Pancreas (tissue), 10 donors: ENCODE results near the gene BCAS1. TPM values are rescaled to one million over a fixed set of nuclear protein-coding genes. Genes with fewer than 3 reads are reported as not detected.
A peak's percentile ranks its signal among the peaks of the same experiment; 100 is the strongest.

ENCODE experiments used
- ATAC-seq, 4 donors: fragments of 200-7000 bp; cut with Tn5 transposase; one replicate each; pipeline versions ENCODE4 v1.8.0 to v1.9.1; 2020; ENCODE audit warnings: mild to moderate bottlenecking in 4 of 4, moderate library complexity in 4 of 4
- DNase-seq, 6 donors: peaks; one replicate each; pipeline ENCODE4 v3.0.0-alpha.2; 2020
- FAIRE-seq: peaks from 2 replicates; lab custom pipeline; 2012; peaks lifted over from hg19 to GRCh38; lab: Jason Lieb, UNC
- H3K27ac ChIP-seq, 4 donors: fragments of 200-600 bp; sonication (generic); 1 replicate in 3 of 4; 2 replicates in 1 of 4; pipeline versions ENCODE4 v1.5.0 to v1.8.0; 2020
- H3K27me3 ChIP-seq, 4 donors: fragments of 200-600 bp; one replicate each; pipeline ENCODE4 v1.8.0; 2021
- H3K36me3 ChIP-seq, 3 donors: fragments of 200-600 bp; sonication (generic) in 1 of 3; one replicate each; pipeline versions ENCODE4 v1.5.0 to v1.8.0; 2020 to 2021
- H3K4me1 ChIP-seq, 3 donors: fragments of 200-600 bp; one replicate each; pipeline ENCODE4 v1.8.0; 2021
- H3K4me3 ChIP-seq, 4 donors: fragments of 200-600 bp; sonication (generic) in 2 of 4; one replicate each; pipeline versions ENCODE4 v1.5.0 to v1.8.0; 2020 to 2021
- H3K9me3 ChIP-seq, 4 donors: fragments of 200-600 bp; one replicate each; pipeline ENCODE4 v1.8.0; 2021
- CTCF ChIP-seq, 4 donors: fragments of 200-600 bp; sonication (generic) in 3 of 4; IDR thresholded peaks; one replicate each; pipeline versions ENCODE4 v1.5.0 to v1.8.0; 2021; ENCODE audit warnings: antibody characterized with exemption in 4 of 4
- WGBS, 2 donors: extraction: QIAGEN DNeasy Blood & Tissue Kit; methylation state at CpG; one replicate each; pipeline ENCODE4 v1.1.7; 2013; 5-methylcytosine and 5-hydroxymethylcytosine counted together
- intact Hi-C, 3 donors: fragments of 100-400 bp; cut with DNase I; formaldehyde crosslinking; loops; one replicate each; pipeline versions ENCODE4 v1.11.1 to v1.14.2; 2022
- polyA plus RNA-seq, 2 donors: library from polyadenylated mRNA; stranded (reverse); fragments of 200-250 nt; gene quantifications; one replicate each; pipeline ENCODE4 v1.2.3, GENCODE V29; 2013
- total RNA-seq, 6 donors: library from RNA; stranded (reverse); fragmentation: NEBNext Ultra II Directional in 4 of 6; extraction: Animal tissue kit (Norgen Biotek cat#: 25700) in 4 of 6; gene quantifications; one replicate each; pipeline versions ENCODE4 v1.2.1 to v1.2.4, GENCODE V29; 2021 to 2023
- donor health status: healthy with polysubstance abuse.
- donor health status: DM: no; HTN: no; CAD: no; lungs with moderate emphysema.
- donor health status: DM: no; HTN: no; CAD: no.
- donor health status: control.
- donor health status: control.
- donor health status: Bipolar disorder and iron deficiency.
- donor health status: DM: yes; HTN: yes; CAD: no.
- donor health status: DM: no; HTN: no; CAD: no.
- donor health status: DM: no; HTN: no; CAD: no.
- donor health status: DM: yes; HTN: yes; CAD: no.

The BCAS1 gene
- total and polyA plus RNA-seq, 8 donors: 0.20 to 0.85 (median 0.61) TPM

GRCh38 chr20:53939190-53939571, 131.2 kb downstream of the BCAS1 start:
- intact Hi-C loops: no loop called here
- FAIRE-seq (no peak), DNase-seq (no peak), ATAC-seq (no peak)
- no peaks in the 10 kb centered on the region for H3K27me3 ChIP-seq
- no peaks in the 10 kb centered on the region for H3K9me3 ChIP-seq
- no peak for TF ChIP-seq CTCF (IDR thresholded peaks at IDR 0.05)
- H3K36me3 ChIP-seq: no peaks in the 10 kb centered on the region
- peak overlapping the region in 1 of 4 donors; percentile 35 for H3K27ac ChIP-seq
- H3K4me3 ChIP-seq: no peak overlapping the region
- peaks cover 0 to 19% (median 0%) of the 10 kb centered on the region in 3 donors for H3K4me1 ChIP-seq
- 47 to 66% methylated on average over 3 of the region's 3 CpGs for WGBS, 2 donors

- H3K9me3 ChIP-seq: no peaks in the 10 kb centered on the region
- no peak for TF ChIP-seq CTCF (IDR thresholded peaks at IDR 0.05)
- H3K4me3 ChIP-seq: no peak overlapping the region
- no peaks in the 10 kb centered on the region for H3K27me3 ChIP-seq
- H3K36me3 ChIP-seq: no peaks in the 10 kb centered on the region
- WGBS, 2 donors: 63 to 97% methylated on average over 1 of the region's 1 CpG
- DNase-seq (no peak), ATAC-seq (no peak), FAIRE-seq (no peak)
- intact Hi-C loops: no loop called here
- no peak overlapping the region for H3K27ac ChIP-seq
- peaks cover 0 to 22% (median 0%) of the 10 kb centered on the region in 3 donors for H3K4me1 ChIP-seq
Measured at GRCh38 chr20:53938739-53939138, 131.7 kb downstream of the BCAS1 start.

- H3K27me3 ChIP-seq: no peaks in the 10 kb centered on the region
- TF ChIP-seq CTCF (IDR thresholded peaks at IDR 0.05): no peak
- intact Hi-C loops: no loop called here
- no peak overlapping the region for H3K4me3 ChIP-seq
- no peak for DNase-seq
- FAIRE-seq: no peak
- ATAC-seq: no peak
- H3K27ac ChIP-seq: no peak overlapping the region
- H3K36me3 ChIP-seq: no peaks in the 10 kb centered on the region
- H3K4me1 ChIP-seq: peaks cover 0 to 22% (median 0%) of the 10 kb centered on the region in 3 donors
- WGBS, 2 donors: 85 to 91% methylated on average over 5 of the region's 5 CpGs
- no peaks in the 10 kb centered on the region for H3K9me3 ChIP-seq
Measured at GRCh38 chr20:53937929-53938367, 132.4 kb downstream of the BCAS1 start.

- intact Hi-C loops: no loop called here
- 82 to 86% methylated on average over 5 of the region's 5 CpGs for WGBS, 2 donors
- no peak for TF ChIP-seq CTCF (IDR thresholded peaks at IDR 0.05)
- Histone ChIP-seq H3K9me3 (no peaks in the 10 kb centered on the region), H3K36me3 (no peaks in the 10 kb centered on the region), H3K4me3 (no peak overlapping the region), H3K27me3 (no peaks in the 10 kb centered on the region), H3K4me1 (peaks cover 0 to 22% (median 0%) of the 10 kb centered on the region in 3 donors), H3K27ac (no peak overlapping the region)
- ATAC-seq: no peak
- no peak for DNase-seq
- no peak for FAIRE-seq
Measured at GRCh38 chr20:53937339-53937741, 133.1 kb downstream of the BCAS1 start.

GRCh38 chr20:53935344-53936084, 134.9 kb downstream of the BCAS1 start:
- Histone ChIP-seq H3K4me1 (peaks cover 0 to 18% (median 0%) of the 10 kb centered on the region in 3 donors), H3K27me3 (no peaks in the 10 kb centered on the region), H3K36me3 (no peaks in the 10 kb centered on the region), H3K27ac (peak overlapping the region in 2 of 4 donors; percentile 42 to 51), H3K4me3 (no peak overlapping the region), H3K9me3 (no peaks in the 10 kb centered on the region)
- no peak for FAIRE-seq
- ATAC-seq: peak in 1 of 4 donors; percentile 15
- no peak for DNase-seq
- intact Hi-C loops: no loop called here
- 75 to 81% methylated on average over 5 of the region's 5 CpGs for whole genome bisulfite sequencing, 2 donors
- no peak for TF ChIP-seq CTCF (IDR thresholded peaks at IDR 0.05)
